Measurements from ENCODE around the gene SMYD3. TPM values are rescaled to one million over a fixed set of nuclear protein-coding genes. Genes with fewer than 3 reads are reported as not detected.

The SMYD3 gene
- total RNA-seq, 4 donors from 2014 or later = 12.0 to 15.0 (median 13.2) TPM

GRCh38 chr1:246213947-246214346 is 293.1 kb downstream of the SMYD3 start:
- no peaks in the 10 kb centered on the region for H3K27me3 ChIP-seq
- no peak overlapping the region for H3K27ac ChIP-seq (replicated peaks in 1 of 4)
- no peaks in the 10 kb centered on the region for H3K36me3 ChIP-seq
- intact Hi-C loops (cut with DNase I) = no loop called here
- peaks cover 0 to under 1% (median 0%) of the 10 kb centered on the region in 4 donors for H3K4me1 ChIP-seq
- TF ChIP-seq POLR2AphosphoS5 (IDR thresholded peaks at IDR 0.05) (no peak), POLR2A (IDR thresholded peaks at IDR 0.05; ENCODE audit: low read depth) (no peak), EP300 (IDR thresholded peaks at IDR 0.05) (no peak)
- TF ChIP-seq, protein P1, sequence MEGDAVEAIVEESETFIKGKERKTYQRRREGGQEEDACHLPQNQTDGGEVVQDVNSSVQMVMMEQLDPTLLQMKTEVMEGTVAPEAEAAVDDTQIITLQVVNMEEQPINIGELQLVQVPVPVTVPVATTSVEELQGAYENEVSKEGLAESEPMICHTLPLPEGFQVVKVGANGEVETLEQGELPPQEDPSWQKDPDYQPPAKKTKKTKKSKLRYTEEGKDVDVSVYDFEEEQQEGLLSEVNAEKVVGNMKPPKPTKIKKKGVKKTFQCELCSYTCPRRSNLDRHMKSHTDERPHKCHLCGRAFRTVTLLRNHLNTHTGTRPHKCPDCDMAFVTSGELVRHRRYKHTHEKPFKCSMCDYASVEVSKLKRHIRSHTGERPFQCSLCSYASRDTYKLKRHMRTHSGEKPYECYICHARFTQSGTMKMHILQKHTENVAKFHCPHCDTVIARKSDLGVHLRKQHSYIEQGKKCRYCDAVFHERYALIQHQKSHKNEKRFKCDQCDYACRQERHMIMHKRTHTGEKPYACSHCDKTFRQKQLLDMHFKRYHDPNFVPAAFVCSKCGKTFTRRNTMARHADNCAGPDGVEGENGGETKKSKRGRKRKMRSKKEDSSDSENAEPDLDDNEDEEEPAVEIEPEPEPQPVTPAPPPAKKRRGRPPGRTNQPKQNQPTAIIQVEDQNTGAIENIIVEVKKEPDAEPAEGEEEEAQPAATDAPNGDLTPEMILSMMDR (IDR thresholded peaks at IDR 0.05) = no peak
- WGBS = 100% methylated on average over 1 of the region's 1 CpG
- H3K4me3 ChIP-seq = no peak overlapping the region
- no peak for DNase-seq (ENCODE audit: extremely low spot score)
- H3K9me3 ChIP-seq = no peaks in the 10 kb centered on the region

- no peak for TF ChIP-seq POLR2AphosphoS5 (IDR thresholded peaks at IDR 0.05)
- no peak for TF ChIP-seq POLR2A (IDR thresholded peaks at IDR 0.05; ENCODE audit: low read depth)
- no peak for TF ChIP-seq EP300 (IDR thresholded peaks at IDR 0.05)
- TF ChIP-seq, protein P1 (IDR thresholded peaks at IDR 0.05) = no peak
- Histone ChIP-seq H3K9me3 (no peaks in the 10 kb centered on the region), H3K4me3 (no peak overlapping the region), H3K36me3 (no peaks in the 10 kb centered on the region), H3K4me1 (no peaks in the 10 kb centered on the region), H3K27me3 (no peaks in the 10 kb centered on the region), H3K27ac (replicated peaks in 1 of 4) (no peak overlapping the region)
- intact Hi-C loops (cut with DNase I) = no loop called here
- 97% methylated on average over 3 of the region's 3 CpGs for WGBS
- no peak for DNase-seq (ENCODE audit: extremely low spot score)
Observed at GRCh38 chr1:246213502-246213901, 293.6 kb downstream of the SMYD3 start.

GRCh38 chr1:246213036-246213435 is 294.0 kb downstream of the SMYD3 start:
- Histone ChIP-seq H3K27me3 (no peaks in the 10 kb centered on the region), H3K9me3 (no peaks in the 10 kb centered on the region), H3K4me3 (no peak overlapping the region), H3K4me1 (no peaks in the 10 kb centered on the region), H3K36me3 (no peaks in the 10 kb centered on the region), H3K27ac (replicated peaks in 1 of 4) (no peak overlapping the region)
- no peak for DNase-seq (ENCODE audit: extremely low spot score)
- 91% methylated on average over 3 of the region's 3 CpGs for WGBS
- no peak for TF ChIP-seq EP300 (IDR thresholded peaks at IDR 0.05)
- no peak for TF ChIP-seq POLR2AphosphoS5 (IDR thresholded peaks at IDR 0.05)
- TF ChIP-seq, protein P1 (IDR thresholded peaks at IDR 0.05) = no peak
- no peak for TF ChIP-seq POLR2A (IDR thresholded peaks at IDR 0.05; ENCODE audit: low read depth)
- intact Hi-C loops (cut with DNase I) = no loop called here

DNA sequence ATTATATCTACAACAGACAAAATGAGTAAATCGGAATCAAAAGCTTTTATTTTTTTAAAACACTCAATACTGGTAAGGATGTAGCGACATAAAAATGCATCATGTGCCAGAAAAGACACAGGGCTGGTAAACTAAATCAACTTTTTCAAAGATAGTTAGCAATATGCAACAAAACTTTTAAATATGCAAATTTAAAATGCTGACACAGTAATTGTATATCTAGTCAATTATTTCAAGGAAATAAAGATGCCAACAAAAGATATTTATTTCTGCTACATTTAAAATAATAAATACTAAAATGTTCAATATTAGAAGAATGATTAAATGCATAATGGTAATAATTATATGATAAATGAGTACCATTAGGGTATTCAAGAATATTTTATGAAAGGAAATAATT is 295.1 kb downstream of the SMYD3 start:
- DNase-seq (ENCODE audit: extremely low spot score) = no peak
- no peak for TF ChIP-seq POLR2AphosphoS5 (IDR thresholded peaks at IDR 0.05)
- no peak for TF ChIP-seq POLR2A (IDR thresholded peaks at IDR 0.05; ENCODE audit: low read depth)
- no peak for TF ChIP-seq EP300 (IDR thresholded peaks at IDR 0.05)
- Histone ChIP-seq H3K27me3 (no peaks in the 10 kb centered on the region), H3K9me3 (no peaks in the 10 kb centered on the region), H3K4me1 (no peaks in the 10 kb centered on the region), H3K36me3 (no peaks in the 10 kb centered on the region), H3K4me3 (no peak overlapping the region), H3K27ac (replicated peaks in 1 of 4) (no peak overlapping the region)
- intact Hi-C loops (cut with DNase I) = no loop called here
- 97% methylated on average over 2 of the region's 2 CpGs for WGBS

DNA sequence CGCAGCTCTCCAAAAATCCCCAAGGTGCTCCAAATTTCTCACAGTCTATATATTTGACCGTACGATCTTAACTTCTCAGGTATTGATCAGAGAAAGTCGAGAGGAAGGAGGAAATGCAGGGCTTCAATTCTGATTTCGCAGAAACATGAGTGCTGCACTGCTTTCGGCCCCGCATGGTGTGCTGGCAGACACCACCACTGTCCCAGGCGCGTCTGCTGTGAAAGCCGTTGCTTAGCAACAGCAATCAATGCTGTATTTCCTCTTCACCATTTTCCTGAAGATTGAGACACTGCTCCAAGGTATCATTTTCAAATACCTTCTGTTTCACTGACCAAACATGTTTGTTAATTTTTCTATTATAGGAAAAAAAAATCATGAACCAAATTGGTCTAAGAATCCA is 296.3 kb downstream of the SMYD3 start:
- no peak overlapping the region for H3K27ac ChIP-seq (replicated peaks in 1 of 4)
- H3K36me3 ChIP-seq = no peaks in the 10 kb centered on the region
- H3K9me3 ChIP-seq = no peaks in the 10 kb centered on the region
- no peaks in the 10 kb centered on the region for H3K27me3 ChIP-seq
- TF ChIP-seq POLR2AphosphoS5 (IDR thresholded peaks at IDR 0.05) (no peak), POLR2A (IDR thresholded peaks at IDR 0.05; ENCODE audit: low read depth) (no peak), EP300 (IDR thresholded peaks at IDR 0.05) (no peak)
- TF ChIP-seq, protein P1 (IDR thresholded peaks at IDR 0.05) = no peak
- no peak overlapping the region for H3K4me3 ChIP-seq
- 89% methylated on average over 10 of the region's 10 CpGs for WGBS
- no peak for DNase-seq (ENCODE audit: extremely low spot score)
- intact Hi-C loops (cut with DNase I) = no loop called here
- no peaks in the 10 kb centered on the region for H3K4me1 ChIP-seq
